ENCODE measurements around the gene LCN2.

Gene LCN2

DNA sequence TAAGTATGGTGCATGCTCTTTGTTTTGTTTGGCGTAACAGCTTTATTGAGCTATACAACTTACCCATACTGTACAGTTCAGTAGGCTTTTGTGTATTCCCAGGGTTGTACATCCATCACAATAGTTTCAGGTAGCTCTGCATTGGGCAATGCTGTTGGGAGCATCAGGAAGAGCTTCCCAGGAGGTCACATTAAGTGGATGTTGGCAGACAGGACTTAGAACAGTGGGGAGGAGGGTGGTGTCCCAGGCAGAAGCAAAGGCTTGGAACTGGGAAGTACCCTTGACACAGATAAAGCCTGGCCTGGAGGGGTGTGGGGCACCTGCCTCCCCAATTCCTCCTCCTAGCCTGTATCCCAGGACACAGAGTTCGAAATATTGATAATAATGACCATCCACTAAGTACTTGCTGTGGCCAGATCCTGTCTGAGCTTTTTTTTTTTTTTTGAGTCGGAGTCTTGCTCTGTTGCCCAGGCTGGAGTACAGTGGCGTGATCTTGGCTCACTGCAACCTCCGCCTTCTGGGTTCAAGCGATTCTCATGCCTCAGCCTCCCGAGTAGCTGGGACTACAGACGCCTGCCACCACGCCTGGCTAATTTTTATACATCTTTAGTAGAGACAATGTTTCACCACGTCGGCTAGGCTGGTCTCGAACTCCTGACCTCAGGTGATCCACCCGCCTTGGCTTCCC is 12.1 kb downstream of the LCN2 start:
- no peak for DNase-seq (ENCODE audit: low read depth)
- H3K4me3 ChIP-seq (ENCODE audit: low read length): no peak overlapping the region; the same call in 1 of the 2 replicates
- TF ChIP-seq, protein P1, sequence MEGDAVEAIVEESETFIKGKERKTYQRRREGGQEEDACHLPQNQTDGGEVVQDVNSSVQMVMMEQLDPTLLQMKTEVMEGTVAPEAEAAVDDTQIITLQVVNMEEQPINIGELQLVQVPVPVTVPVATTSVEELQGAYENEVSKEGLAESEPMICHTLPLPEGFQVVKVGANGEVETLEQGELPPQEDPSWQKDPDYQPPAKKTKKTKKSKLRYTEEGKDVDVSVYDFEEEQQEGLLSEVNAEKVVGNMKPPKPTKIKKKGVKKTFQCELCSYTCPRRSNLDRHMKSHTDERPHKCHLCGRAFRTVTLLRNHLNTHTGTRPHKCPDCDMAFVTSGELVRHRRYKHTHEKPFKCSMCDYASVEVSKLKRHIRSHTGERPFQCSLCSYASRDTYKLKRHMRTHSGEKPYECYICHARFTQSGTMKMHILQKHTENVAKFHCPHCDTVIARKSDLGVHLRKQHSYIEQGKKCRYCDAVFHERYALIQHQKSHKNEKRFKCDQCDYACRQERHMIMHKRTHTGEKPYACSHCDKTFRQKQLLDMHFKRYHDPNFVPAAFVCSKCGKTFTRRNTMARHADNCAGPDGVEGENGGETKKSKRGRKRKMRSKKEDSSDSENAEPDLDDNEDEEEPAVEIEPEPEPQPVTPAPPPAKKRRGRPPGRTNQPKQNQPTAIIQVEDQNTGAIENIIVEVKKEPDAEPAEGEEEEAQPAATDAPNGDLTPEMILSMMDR (conservative IDR thresholded peaks at IDR 0.05; ENCODE audit: low read length): no peak

DNA sequence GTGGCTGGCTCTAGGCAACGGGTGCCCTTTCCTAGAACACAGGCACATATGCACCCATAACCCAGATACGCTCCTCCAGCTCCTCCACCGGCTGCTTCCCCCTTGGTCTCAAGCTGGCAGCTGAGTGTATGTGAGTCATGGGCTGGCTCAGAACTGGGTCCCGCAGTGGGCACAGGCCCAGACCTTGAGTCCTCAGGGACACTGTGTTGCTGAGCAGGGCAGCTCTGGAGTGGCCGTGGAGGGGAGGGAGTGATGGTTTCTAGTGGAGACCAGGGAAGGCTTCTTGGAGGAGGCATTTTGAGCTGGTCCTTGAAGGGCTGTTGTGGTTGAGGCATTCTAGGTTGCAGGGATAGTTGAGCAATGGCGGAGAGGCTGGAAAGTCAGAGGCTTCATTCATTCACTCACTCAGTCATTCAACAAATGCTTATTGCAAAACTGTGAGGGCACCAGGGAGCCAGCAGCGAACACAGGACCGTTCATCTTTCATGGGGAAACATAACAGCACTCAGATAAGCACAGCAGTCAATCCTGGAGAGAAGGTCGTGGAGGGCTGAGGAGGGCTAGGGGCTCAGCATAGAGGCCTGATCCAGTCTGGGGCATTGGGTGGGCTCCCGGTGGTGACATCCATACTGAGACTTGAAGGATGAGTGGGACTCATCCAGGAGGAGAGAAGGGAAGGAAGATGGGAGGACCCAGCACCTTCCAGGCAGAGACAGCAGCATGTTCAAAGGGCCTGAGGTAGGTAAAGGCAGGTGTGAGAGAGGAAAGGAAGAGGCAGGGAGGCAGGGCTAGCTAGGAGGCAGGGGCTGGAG is 13.2 kb downstream of the LCN2 start:
- H3K4me3 ChIP-seq (ENCODE audit: low read length): no peak overlapping the region
- peak; percentile 54 for DNase-seq (ENCODE audit: low read depth)
- TF ChIP-seq, protein P1 (conservative IDR thresholded peaks at IDR 0.05; ENCODE audit: low read length): no peak

- TF ChIP-seq, protein P1 (conservative IDR thresholded peaks at IDR 0.05; ENCODE audit: low read length): no peak
- H3K4me3 ChIP-seq (ENCODE audit: low read length): no peak overlapping the region
- DNase-seq (ENCODE audit: low read depth): no peak
These were observed 13.8 kb downstream of the LCN2 start for GRCh38 chr9:128163027-128163515.

GRCh38 chr9:128163523-128164306 is 14.5 kb downstream of the LCN2 start:
- TF ChIP-seq, protein P1 (conservative IDR thresholded peaks at IDR 0.05; ENCODE audit: low read length): no peak
- H3K4me3 ChIP-seq (ENCODE audit: low read length): no peak overlapping the region
- no peak for DNase-seq (ENCODE audit: low read depth)

DNA sequence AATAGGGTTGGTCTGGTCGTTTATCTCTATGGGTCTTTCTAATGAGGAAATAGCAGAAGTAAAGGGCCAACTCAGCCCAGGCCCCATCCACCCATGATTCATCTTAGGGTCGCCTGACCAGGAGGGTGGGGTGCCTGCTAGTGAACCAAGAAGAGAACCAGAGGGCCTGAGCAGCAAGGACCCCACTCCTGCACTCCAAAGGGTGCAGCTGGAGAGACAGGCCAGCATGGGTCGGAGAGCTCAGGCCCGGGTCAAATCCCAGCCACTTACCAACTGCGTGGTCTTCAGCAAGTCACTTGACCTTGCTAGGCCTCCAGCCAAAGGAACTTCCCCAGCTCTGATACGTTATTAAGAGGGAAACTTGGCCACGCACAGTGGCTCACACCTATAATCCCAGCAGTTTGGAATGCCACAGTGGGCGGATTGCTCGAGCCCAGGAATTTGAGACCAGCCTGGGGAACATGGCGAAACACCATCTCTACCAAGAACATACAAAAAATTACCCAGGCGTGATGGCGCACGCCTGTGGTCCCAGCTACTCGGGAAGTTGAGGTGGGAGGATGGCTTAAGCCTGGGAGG is 15.1 kb downstream of the LCN2 start:
- no peak overlapping the region for H3K4me3 ChIP-seq (ENCODE audit: low read length)
- peak; percentile 11 for DNase-seq (ENCODE audit: low read depth)
- TF ChIP-seq, protein P1 (conservative IDR thresholded peaks at IDR 0.05; ENCODE audit: low read length): no peak

DNA sequence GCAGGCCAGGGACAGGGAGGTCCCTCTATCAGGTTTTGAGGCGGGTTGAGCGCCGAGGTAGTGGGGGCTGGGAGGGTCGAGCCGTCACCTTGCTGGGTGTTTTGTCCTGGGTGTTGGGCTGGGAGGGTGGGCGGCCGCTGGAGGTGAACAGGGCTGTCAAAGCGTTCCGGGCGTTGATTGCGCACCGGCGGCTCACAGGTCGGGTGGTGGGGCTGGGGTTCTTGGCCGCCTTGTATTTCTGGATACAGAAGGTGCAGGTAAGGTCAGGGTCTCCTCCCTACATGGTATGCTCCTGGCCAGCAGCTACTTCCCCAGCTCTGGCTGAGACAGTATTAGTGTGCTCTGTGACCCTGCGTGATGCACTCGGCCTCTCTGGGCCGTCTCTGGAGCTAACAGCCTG is 16.9 kb downstream of the LCN2 start:
- TF ChIP-seq, protein P1 (conservative IDR thresholded peaks at IDR 0.05; ENCODE audit: low read length): no peak
- no peak for DNase-seq (ENCODE audit: low read depth)
- H3K4me3 ChIP-seq (ENCODE audit: low read length): no peak overlapping the region
